IMR-90 (cell line): Measurements from ENCODE around the gene ATP11B. TPM values are rescaled to one million over a fixed set of nuclear protein-coding genes. Genes with fewer than 3 reads are reported as not detected.

Experiments used
- ATAC-seq: fragments of 200-7000 bp; cut with Tn5 transposase; 2 replicates; pipeline ENCODE4 v1.9.1; 2020; ENCODE audit warnings: low read depth, mild to moderate bottlenecking, moderate library complexity
- BruUV-seq: library from RNA; stranded (reverse); fragments of 400-500 nt; replicated peaks from 2 replicates; lab custom pipeline; 2021; lab: Mats Ljungman, UMichigan
- CTCF ChIA-PET: fragments of 300-600 bp; formaldehyde crosslinking; extraction: SDS; loops from one replicate; lab custom pipeline; 2021; ENCODE audit warnings: antibody characterized with exemption; lab: Yijun Ruan, JAX
- POLR2A ChIA-PET: fragments of 300-600 bp; sonication (Branson Sonifier 250); formaldehyde crosslinking; loops from one replicate; lab custom pipeline; 2022; ENCODE audit warnings: antibody characterized with exemption; ENCODE audit not compliant: unreplicated experiment; lab: Charles Lee
- DNase-seq: peaks from one replicate; pipeline ENCODE4 v3.0.0; 2013
- H2AFZ ChIP-seq: replicated peaks from 2 replicates; pipeline ENCODE3; 2013; ENCODE audit warnings: low read length, mild to moderate bottlenecking; ENCODE audit not compliant: poor library complexity
- H2AK5ac ChIP-seq: 2 replicates; pipeline ENCODE4 v1.6.1; 2013; ENCODE audit warnings: low read depth, low read length, inconsistent platforms
- H2AK9ac ChIP-seq: replicated peaks from 2 replicates; pipeline ENCODE3; 2013; ENCODE audit warnings: mild to moderate bottlenecking, low read depth, low read length, moderate library complexity; ENCODE audit not compliant: poor library complexity
- H2BK120ac ChIP-seq: 2 replicates; pipeline ENCODE4 v1.6.1; 2013; ENCODE audit warnings: low read depth, low read length, inconsistent platforms
- H2BK15ac ChIP-seq: 3 replicates; pipeline ENCODE4 v1.6.1; 2013; ENCODE audit warnings: low read depth, low read length, inconsistent platforms
- H2BK20ac ChIP-seq: 2 replicates; pipeline ENCODE4 v1.6.1; 2013; ENCODE audit warnings: low read depth, mild to moderate bottlenecking, inconsistent platforms, low read length, moderate library complexity
- H2BK5ac ChIP-seq: 2 replicates; pipeline ENCODE4 v1.6.1; 2013; ENCODE audit warnings: mild to moderate bottlenecking, low read depth, low read length, inconsistent platforms; ENCODE audit not compliant: poor library complexity, severe bottlenecking
- H3K14ac ChIP-seq: replicated peaks from 2 replicates; pipeline ENCODE4 v1.6.1; 2013; ENCODE audit warnings: low read depth, low read length, inconsistent platforms
- H3K18ac ChIP-seq: 2 replicates; pipeline ENCODE4 v1.6.1; 2013; ENCODE audit warnings: low read depth, low read length, control low read depth
- H3K23ac ChIP-seq: 2 replicates; pipeline ENCODE4 v1.6.1; 2013; ENCODE audit warnings: low read depth, low read length, inconsistent platforms
- H3K27ac ChIP-seq: 2 replicates; pipeline ENCODE4 v1.5.1; 2013; ENCODE audit warnings: mild to moderate bottlenecking, control low read depth, low read length; ENCODE audit not compliant: insufficient read depth
- H3K27me3 ChIP-seq: 2 replicates; pipeline ENCODE4 v1.6.1; 2013; ENCODE audit warnings: low read length; ENCODE audit not compliant: control insufficient read depth, insufficient read depth
- H3K36me3 ChIP-seq: 2 replicates; pipeline ENCODE4 v1.6.1; 2013; ENCODE audit warnings: low read length, mixed read lengths; ENCODE audit not compliant: control insufficient read depth, insufficient read depth
- H3K4ac ChIP-seq: 2 replicates; pipeline ENCODE4 v1.6.1; 2013; ENCODE audit warnings: low read depth, low read length, inconsistent platforms
- H3K4me1 ChIP-seq: 2 replicates; pipeline ENCODE4 v1.6.1; 2013; ENCODE audit warnings: low read length, mixed read lengths; ENCODE audit not compliant: control insufficient read depth, insufficient read depth
- H3K4me2 ChIP-seq: 2 replicates; pipeline ENCODE4 v1.6.1; 2013; ENCODE audit warnings: low read depth, mild to moderate bottlenecking, control low read depth, low read length, moderate library complexity
- H3K4me3 ChIP-seq: 2 replicates; pipeline ENCODE4 v1.5.1; 2013; ENCODE audit warnings: low read depth, mild to moderate bottlenecking, control low read depth, low read length, moderate library complexity; ENCODE audit not compliant: insufficient read depth
- H3K56ac ChIP-seq: 2 replicates; pipeline ENCODE4 v1.6.1; 2013; ENCODE audit warnings: low read length, inconsistent platforms; ENCODE audit not compliant: insufficient read depth; ENCODE audit errors: extremely low read depth
- H3K79me1 ChIP-seq, 2 experiments: 2 replicates each; pipeline ENCODE4 v1.6.1; 2013; ENCODE audit warnings: low read length in 2 of 2, inconsistent platforms in 1 of 2, low read depth in 1 of 2
- H3K9ac ChIP-seq: 2 replicates; pipeline ENCODE4 v1.6.1; 2013; ENCODE audit warnings: low read depth, low read length, control low read depth
- H3K9me1 ChIP-seq: 2 replicates; pipeline ENCODE4 v1.6.1; 2013; ENCODE audit warnings: low read length, inconsistent platforms; ENCODE audit not compliant: insufficient read depth
- H3K9me3 ChIP-seq: 2 replicates; pipeline ENCODE4 v1.6.1; 2013; ENCODE audit warnings: low read length; ENCODE audit not compliant: control insufficient read depth, insufficient read depth
- H4K20me1 ChIP-seq: 2 replicates; pipeline ENCODE4 v1.6.1; 2013; ENCODE audit warnings: low read length, inconsistent platforms; ENCODE audit not compliant: insufficient read depth
- H4K5ac ChIP-seq: 2 replicates; pipeline ENCODE4 v1.6.1; 2013; ENCODE audit warnings: mild to moderate bottlenecking, low read depth, low read length, control low read depth
- H4K8ac ChIP-seq, 2 experiments: 2 replicates each; pipeline ENCODE4 v1.6.1; 2013; ENCODE audit warnings: low read depth in 2 of 2, low read length in 2 of 2, control low read depth in 1 of 2, inconsistent platforms in 1 of 2
- H4K91ac ChIP-seq: 2 replicates; pipeline ENCODE4 v1.6.1; 2013; ENCODE audit warnings: low read depth, low read length, inconsistent platforms; ENCODE audit not compliant: insufficient read depth
- BHLHE40 ChIP-seq: fragments of 150-350 bp; IDR thresholded peaks from 2 replicates; pipeline ENCODE4 v1.6.1; 2016; ENCODE audit warnings: mild to moderate bottlenecking, low read depth, low read length
- CEBPB ChIP-seq: IDR thresholded peaks from 2 replicates; pipeline ENCODE4 v1.6.1; 2012; ENCODE audit warnings: low read depth, low read length, improper control_type of control experiment
- CHD1 ChIP-seq: IDR thresholded peaks from 2 replicates; pipeline ENCODE4 v1.6.1; 2012; ENCODE audit warnings: low read depth, low read length, improper control_type of control experiment
- CTCF ChIP-seq: conservative IDR thresholded peaks from 2 replicates; pipeline ENCODE4 v1.5.1; 2012; ENCODE audit warnings: mild to moderate bottlenecking, low read depth, low read length, improper control_type of control experiment
- ELK1 ChIP-seq: fragments of 150-350 bp; IDR thresholded peaks from 2 replicates; pipeline ENCODE4 v1.6.1; 2016; ENCODE audit warnings: low read depth, mild to moderate bottlenecking, low read length, moderate library complexity, borderline replicate concordance
- FOS ChIP-seq: fragments of 150-350 bp; IDR thresholded peaks from 2 replicates; pipeline ENCODE4 v1.6.1; 2016; ENCODE audit warnings: low read depth, low read length
- MAZ ChIP-seq: IDR thresholded peaks from 2 replicates; pipeline ENCODE4 v1.6.1; 2012; ENCODE audit warnings: low read depth, mild to moderate bottlenecking, low read length, improper control_type of control experiment, moderate library complexity, borderline replicate concordance
- MXI1 ChIP-seq: IDR thresholded peaks from 2 replicates; pipeline ENCODE4 v1.6.1; 2012; ENCODE audit warnings: low read depth, mild to moderate bottlenecking, low read length, moderate library complexity, borderline replicate concordance
- NFE2L2 ChIP-seq: fragments of 150-350 bp; IDR thresholded peaks from 2 replicates; pipeline ENCODE4 v1.6.1; 2016; ENCODE audit warnings: low read depth, mild to moderate bottlenecking, low read length
- POLR2A ChIP-seq: IDR thresholded peaks from 2 replicates; pipeline ENCODE4 v1.6.1; 2012; ENCODE audit warnings: mild to moderate bottlenecking, low read depth, low read length
- RCOR1 ChIP-seq: IDR thresholded peaks from 2 replicates; pipeline ENCODE4 v1.6.1; 2012; ENCODE audit warnings: mild to moderate bottlenecking, low read length, improper control_type of control experiment; ENCODE audit not compliant: insufficient replicate concordance
- SMC3 ChIP-seq: fragments of 150-350 bp; IDR thresholded peaks from 2 replicates; pipeline ENCODE4 v1.6.1; 2016; ENCODE audit warnings: low read depth, mild to moderate bottlenecking, antibody characterized with exemption, low read length, moderate library complexity
- WGBS, 2 experiments: methylation state at CpG; one replicate each; pipeline versions ENCODE4 v1.1.5 to v1.1.7; 2013; ENCODE audit warnings: missing lambda C conversion rate in 2 of 2; ENCODE audit not compliant: insufficient read length in 1 of 2; ENCODE audit errors: extremely low coverage in 2 of 2; 5-methylcytosine and 5-hydroxymethylcytosine counted together
- dilution Hi-C: fragments of 300-500 bp; cut with HindIII; formaldehyde crosslinking; loops from one replicate; pipeline ENCODE4 v1.14.3; 2018; ENCODE audit warnings: low sequenced_read_pairs; ENCODE audit not compliant: unreplicated experiment
- in situ Hi-C: fragments of 300-500 bp; cut with MboI; formaldehyde crosslinking; loops from 3 replicates; pipeline ENCODE4 v1.14.3; 2019; ENCODE audit warnings: low sequenced_read_pairs, inconsistent platforms, mixed read lengths
- intact Hi-C: fragments of 100-400 bp; cut with micrococcal nuclease; formaldehyde crosslinking; loops from 2 replicates; pipeline ENCODE4 v1.10.0; 2022
- polyA plus RNA-seq, 3 experiments: library from polyadenylated mRNA; depleted of rRNA; stranded (reverse); fragments of >200 nt; gene quantifications; 2 replicates each; pipeline ENCODE4 v1.2.3, GENCODE V29; 2012; ENCODE audit warnings: low replicate concordance in 1 of 3
- total RNA-seq: library from RNA; depleted of rRNA; stranded (reverse); fragments of >200 nt; gene quantifications from 2 replicates; pipeline ENCODE4 v1.2.3, GENCODE V29; 2012

Gene ATP11B
- total and polyA plus RNA-seq, 2 of the 4 experiments (the other 2 are of a cell fraction) = 10.0 to 39.6 TPM

- H4K5ac ChIP-seq = no peak overlapping the region
- H2BK15ac ChIP-seq = no peak overlapping the region
- H2BK20ac ChIP-seq = no peak overlapping the region
- POLR2A ChIA-PET = no interaction called here
- H3K23ac ChIP-seq = no peak overlapping the region
- H3K9me1 ChIP-seq = no peaks in the 10 kb centered on the region
- no peaks in the 10 kb centered on the region for H3K4me1 ChIP-seq
- H2BK5ac ChIP-seq = no peak overlapping the region
- in situ Hi-C loops (no loop called here), intact Hi-C loops (no loop called here), dilution Hi-C loops (no loop called here)
- WGBS, 2 experiments = no CpG with 5 or more reads among the region's 1 CpG
- no peak overlapping the region for H3K4me3 ChIP-seq
- H3K79me1 ChIP-seq = no peaks in the 10 kb centered on the region
- TF ChIP-seq MAZ (no peak), CHD1 (no peak), BHLHE40 (no peak), FOS (no peak), MXI1 (no peak), CTCF (no peak), NFE2L2 (no peak), SMC3 (no peak), POLR2A (no peak), CEBPB (no peak), RCOR1 (no peak), ELK1 (no peak)
- no TSS peak for BruUV-seq
- H3K27me3 ChIP-seq = peaks cover 6% of the 10 kb centered on the region
- no peaks in the 10 kb centered on the region for H3K9me3 ChIP-seq
- H2BK120ac ChIP-seq = no peak overlapping the region
- DNase-seq (no peak), ATAC-seq (no peak)
- no peak overlapping the region for H3K14ac ChIP-seq
- no peak overlapping the region for H2AK5ac ChIP-seq
- no peak overlapping the region for H2AFZ ChIP-seq
- no peak overlapping the region for H4K8ac ChIP-seq
- H3K36me3 ChIP-seq = no peaks in the 10 kb centered on the region
- no peak overlapping the region for H3K56ac ChIP-seq
- no peak overlapping the region for H3K27ac ChIP-seq
- H3K9ac ChIP-seq = no peak overlapping the region
- H4K20me1 ChIP-seq = no peaks in the 10 kb centered on the region
- no peak overlapping the region for H3K4me2 ChIP-seq
- H3K18ac ChIP-seq = no peak overlapping the region
- no peak overlapping the region for H2AK9ac ChIP-seq
- no peak overlapping the region for H4K91ac ChIP-seq
- no peak overlapping the region for H3K4ac ChIP-seq
- CTCF ChIA-PET = interaction anchor here (0.9 kb wide), 1 partner anchor 53 kb away, joined by 3 read pairs; no protein-coding TSS in a partner anchor
Measured at GRCh38 chr3:182784542-182784941, 8.8 kb upstream of the ATP11B start.
